Parathyroid adenoma (tissue), 2 donors: ENCODE results near the gene DGCR2.

Source experiments
- H2AFZ ChIP-seq: fragments of 300-600 bp; sonication (generic); one replicate; pipeline ENCODE4 v1.7.0; 2017; ENCODE audit warnings: antibody characterized with exemption, mild to moderate bottlenecking
- H3K27ac ChIP-seq: fragments of 300-600 bp; sonication (generic); one replicate; pipeline ENCODE4 v1.7.0; 2017
- H3K27me3 ChIP-seq: fragments of 300-600 bp; sonication (generic); one replicate; pipeline ENCODE4 v1.7.0; 2017; ENCODE audit warnings: low read length; ENCODE audit not compliant: control insufficient read depth, insufficient read depth
- H3K36me3 ChIP-seq: fragments of 300-600 bp; sonication (generic); one replicate; pipeline ENCODE4 v1.7.0; 2017; ENCODE audit warnings: low read length; ENCODE audit not compliant: control insufficient read depth, insufficient read depth
- H3K4me1 ChIP-seq: fragments of 300-600 bp; sonication (generic); one replicate; pipeline ENCODE4 v1.7.0; 2017; ENCODE audit warnings: control low read depth
- H3K4me2 ChIP-seq: fragments of 300-600 bp; sonication (generic); one replicate; pipeline ENCODE4 v1.7.0; 2017; ENCODE audit warnings: low read length
- H3K4me3 ChIP-seq: fragments of 300-600 bp; sonication (generic); one replicate; pipeline ENCODE4 v1.7.0; 2017; ENCODE audit warnings: low read depth, low read length
- H3K79me2 ChIP-seq: fragments of 300-600 bp; sonication (generic); one replicate; pipeline ENCODE4 v1.7.0; 2017; ENCODE audit warnings: control low read depth
- H3K9ac ChIP-seq: fragments of 300-600 bp; sonication (generic); one replicate; pipeline ENCODE4 v1.7.0; 2017; ENCODE audit warnings: mild to moderate bottlenecking
- H3K9me3 ChIP-seq: fragments of 300-600 bp; sonication (generic); one replicate; pipeline ENCODE4 v1.7.0; 2017; ENCODE audit warnings: low read length; ENCODE audit not compliant: control insufficient read depth
- CTCF ChIP-seq: fragments of 300-600 bp; sonication (generic); IDR thresholded peaks from one replicate; pipeline ENCODE4 v1.7.0; 2017; ENCODE audit warnings: antibody characterized with exemption, mild to moderate bottlenecking
- donor health status: primary hyperparathyroidism.

The DGCR2 gene

GRCh38 chr22:19069451-19069850 is 52.8 kb downstream of the DGCR2 start:
- H3K9ac ChIP-seq = no peak overlapping the region
- no peaks in the 10 kb centered on the region for H3K4me1 ChIP-seq
- peaks cover 12% of the 10 kb centered on the region for H3K79me2 ChIP-seq
- H3K4me3 ChIP-seq = no peak overlapping the region
- no peaks in the 10 kb centered on the region for H3K9me3 ChIP-seq
- H3K27ac ChIP-seq = no peak overlapping the region
- H3K4me2 ChIP-seq = no peak overlapping the region
- H3K27me3 ChIP-seq = no peaks in the 10 kb centered on the region
- no peak for TF ChIP-seq CTCF
- no peak overlapping the region for H2AFZ ChIP-seq
- no peaks in the 10 kb centered on the region for H3K36me3 ChIP-seq

GRCh38 chr22:19068784-19069271 is 53.4 kb downstream of the DGCR2 start:
- TF ChIP-seq CTCF = no peak
- Histone ChIP-seq H3K9me3 (no peaks in the 10 kb centered on the region), H3K4me3 (no peak overlapping the region), H3K36me3 (no peaks in the 10 kb centered on the region), H2AFZ (no peak overlapping the region), H3K27me3 (no peaks in the 10 kb centered on the region), H3K4me1 (no peaks in the 10 kb centered on the region), H3K79me2 (peaks cover 12% of the 10 kb centered on the region), H3K9ac (no peak overlapping the region), H3K4me2 (no peak overlapping the region), H3K27ac (no peak overlapping the region)

- Histone ChIP-seq H3K4me2 (no peak overlapping the region), H3K9ac (no peak overlapping the region), H3K4me3 (no peak overlapping the region), H3K79me2 (peaks cover 10% of the 10 kb centered on the region), H3K4me1 (no peaks in the 10 kb centered on the region), H3K27me3 (no peaks in the 10 kb centered on the region), H3K27ac (no peak overlapping the region), H3K9me3 (no peaks in the 10 kb centered on the region), H3K36me3 (no peaks in the 10 kb centered on the region), H2AFZ (no peak overlapping the region)
- no peak for TF ChIP-seq CTCF
Observed at GRCh38 chr22:19067696-19068348, 54.4 kb downstream of the DGCR2 start.

- Histone ChIP-seq H3K27ac (no peak overlapping the region), H3K9me3 (no peaks in the 10 kb centered on the region), H3K9ac (no peak overlapping the region), H3K27me3 (no peaks in the 10 kb centered on the region), H3K4me3 (no peak overlapping the region), H2AFZ (no peak overlapping the region), H3K4me1 (no peaks in the 10 kb centered on the region), H3K4me2 (no peak overlapping the region), H3K79me2 (peaks cover 4% of the 10 kb centered on the region), H3K36me3 (no peaks in the 10 kb centered on the region)
- no peak for TF ChIP-seq CTCF
Observed at GRCh38 chr22:19066531-19067271, 55.5 kb downstream of the DGCR2 start.
